Measurements from ENCODE around the gene LGALS12.

DNA sequence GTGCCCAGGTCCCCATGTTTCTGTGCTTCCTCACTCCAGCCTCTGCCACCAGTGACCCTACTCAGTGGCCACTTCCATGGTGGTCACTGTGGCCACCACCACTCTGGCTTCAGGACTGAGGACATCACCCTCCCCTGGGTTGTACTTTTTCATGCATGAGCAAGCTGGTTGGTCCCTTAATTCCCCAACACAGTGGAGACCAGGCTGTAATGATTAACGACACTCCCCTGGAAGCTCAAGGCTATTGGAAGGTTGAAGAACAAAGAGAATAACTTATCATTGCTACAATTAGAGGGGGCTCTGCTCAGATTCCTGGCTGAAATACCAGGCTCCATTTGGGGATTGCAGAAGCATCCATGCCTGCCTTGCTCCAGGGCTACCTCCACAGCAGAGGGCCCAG is 41.2 kb downstream of the LGALS12 start:
- TF ChIP-seq, protein P1, sequence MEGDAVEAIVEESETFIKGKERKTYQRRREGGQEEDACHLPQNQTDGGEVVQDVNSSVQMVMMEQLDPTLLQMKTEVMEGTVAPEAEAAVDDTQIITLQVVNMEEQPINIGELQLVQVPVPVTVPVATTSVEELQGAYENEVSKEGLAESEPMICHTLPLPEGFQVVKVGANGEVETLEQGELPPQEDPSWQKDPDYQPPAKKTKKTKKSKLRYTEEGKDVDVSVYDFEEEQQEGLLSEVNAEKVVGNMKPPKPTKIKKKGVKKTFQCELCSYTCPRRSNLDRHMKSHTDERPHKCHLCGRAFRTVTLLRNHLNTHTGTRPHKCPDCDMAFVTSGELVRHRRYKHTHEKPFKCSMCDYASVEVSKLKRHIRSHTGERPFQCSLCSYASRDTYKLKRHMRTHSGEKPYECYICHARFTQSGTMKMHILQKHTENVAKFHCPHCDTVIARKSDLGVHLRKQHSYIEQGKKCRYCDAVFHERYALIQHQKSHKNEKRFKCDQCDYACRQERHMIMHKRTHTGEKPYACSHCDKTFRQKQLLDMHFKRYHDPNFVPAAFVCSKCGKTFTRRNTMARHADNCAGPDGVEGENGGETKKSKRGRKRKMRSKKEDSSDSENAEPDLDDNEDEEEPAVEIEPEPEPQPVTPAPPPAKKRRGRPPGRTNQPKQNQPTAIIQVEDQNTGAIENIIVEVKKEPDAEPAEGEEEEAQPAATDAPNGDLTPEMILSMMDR (conservative IDR thresholded peaks at IDR 0.05; ENCODE audit: low read length), result no peak
- TF ChIP-seq EZH2phosphoT487 (IDR thresholded peaks at IDR 0.05; ENCODE audit: borderline replicate concordance), result no peak

Measured in Loucy (cell line).